Peyer's patch (tissue), 4 donors: ENCODE data around the gene CCDC197.

ENCODE experiments used
- POLR2A ChIP-seq, 2 donors: fragments of 450-650 bp; IDR thresholded peaks; one replicate each; pipeline ENCODE4 v1.5.1; 2017; ENCODE audit warnings: antibody characterized with exemption in 2 of 2, mild to moderate bottlenecking in 2 of 2, moderate library complexity in 2 of 2
- TF ChIP-seq, protein P1 (sequence below), 6 experiments: fragments of 450-650 bp in 4 of 6; fragments of 200-600 bp in 2 of 6; sonication (generic) in 1 of 6; IDR thresholded peaks; one replicate each; pipeline ENCODE4 v1.5.1; 2017 to 2019; ENCODE audit warnings: antibody characterized with exemption in 6 of 6, mild to moderate bottlenecking in 3 of 6, moderate library complexity in 1 of 6

DNA sequence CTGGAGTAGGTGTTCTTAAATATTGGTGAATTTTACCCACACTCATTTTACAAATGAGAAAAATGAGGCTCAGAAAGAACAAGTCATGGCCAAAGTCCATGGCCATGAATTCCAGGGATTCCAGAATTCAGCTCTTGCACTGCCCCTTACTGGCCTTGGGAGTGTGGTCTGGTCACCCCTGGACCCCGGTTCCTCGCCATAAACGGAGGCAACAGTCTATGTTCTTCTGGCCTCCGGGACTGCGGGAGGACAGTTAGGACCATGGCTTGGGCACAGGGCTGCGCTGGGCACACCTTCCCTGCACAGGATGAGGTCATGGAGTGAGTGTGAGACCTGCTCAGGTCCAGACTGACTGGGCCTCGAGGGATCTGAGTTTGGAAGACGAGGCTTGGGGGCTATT is 6.9 kb downstream of the CCDC197 start:
- no peak for TF ChIP-seq POLR2A (IDR thresholded peaks at IDR 0.05)
- TF ChIP-seq, protein P1, sequence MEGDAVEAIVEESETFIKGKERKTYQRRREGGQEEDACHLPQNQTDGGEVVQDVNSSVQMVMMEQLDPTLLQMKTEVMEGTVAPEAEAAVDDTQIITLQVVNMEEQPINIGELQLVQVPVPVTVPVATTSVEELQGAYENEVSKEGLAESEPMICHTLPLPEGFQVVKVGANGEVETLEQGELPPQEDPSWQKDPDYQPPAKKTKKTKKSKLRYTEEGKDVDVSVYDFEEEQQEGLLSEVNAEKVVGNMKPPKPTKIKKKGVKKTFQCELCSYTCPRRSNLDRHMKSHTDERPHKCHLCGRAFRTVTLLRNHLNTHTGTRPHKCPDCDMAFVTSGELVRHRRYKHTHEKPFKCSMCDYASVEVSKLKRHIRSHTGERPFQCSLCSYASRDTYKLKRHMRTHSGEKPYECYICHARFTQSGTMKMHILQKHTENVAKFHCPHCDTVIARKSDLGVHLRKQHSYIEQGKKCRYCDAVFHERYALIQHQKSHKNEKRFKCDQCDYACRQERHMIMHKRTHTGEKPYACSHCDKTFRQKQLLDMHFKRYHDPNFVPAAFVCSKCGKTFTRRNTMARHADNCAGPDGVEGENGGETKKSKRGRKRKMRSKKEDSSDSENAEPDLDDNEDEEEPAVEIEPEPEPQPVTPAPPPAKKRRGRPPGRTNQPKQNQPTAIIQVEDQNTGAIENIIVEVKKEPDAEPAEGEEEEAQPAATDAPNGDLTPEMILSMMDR (IDR thresholded peaks at IDR 0.05): no peak
